GM23338 (cell line): Measurements from ENCODE around the gene TULP4.

ENCODE experiments used
- CREB1 ChIP-seq: fragments of 250-450 bp; sonication (Bioruptor Pico); IDR thresholded peaks from 2 replicates; pipeline ENCODE4 v1.5.0; 2020; ENCODE audit warnings: low read depth, mild to moderate bottlenecking, moderate library complexity
- CTCF ChIP-seq, 2 experiments: fragments of 200-600 bp in 1 of 2; sonication (generic) in 1 of 2; conservative IDR thresholded peaks; 2 replicates each; pipeline versions ENCODE4 v1.5.1 to v1.6.1; 2016 to 2017; ENCODE audit warnings: antibody characterized with exemption in 2 of 2, low read depth in 2 of 2, mild to moderate bottlenecking in 2 of 2, moderate library complexity in 1 of 2
- EZH2 ChIP-seq: fragments of 200-600 bp; sonication (generic); IDR thresholded peaks from one replicate; pipeline ENCODE4 v1.8.0; 2017; ENCODE audit warnings: antibody characterized with exemption, mild to moderate bottlenecking, low read depth; ENCODE audit not compliant: unreplicated experiment
- EZH2phosphoT487 ChIP-seq: fragments of 200-600 bp; sonication (generic); IDR thresholded peaks from one replicate; pipeline ENCODE4 v1.8.1; 2018; ENCODE audit warnings: antibody characterized with exemption; ENCODE audit not compliant: unreplicated experiment
- JUNB ChIP-seq: IDR thresholded peaks from one replicate; pipeline ENCODE4 v1.6.1; 2016; ENCODE audit warnings: antibody characterized with exemption; ENCODE audit not compliant: unreplicated experiment
- POLR2AphosphoS5 ChIP-seq: IDR thresholded peaks from 2 replicates; pipeline ENCODE4 v1.6.1; 2016; ENCODE audit warnings: antibody characterized with exemption, low read depth
- REST ChIP-seq: IDR thresholded peaks from one replicate; pipeline ENCODE4 v1.6.1; 2018; ENCODE audit warnings: antibody characterized with exemption; ENCODE audit not compliant: unreplicated experiment
- ZNF114 ChIP-seq: fragments of 250-450 bp; sonication (Bioruptor Pico); IDR thresholded peaks from 2 replicates; pipeline ENCODE4 v1.5.0; 2020; ENCODE audit warnings: mild to moderate bottlenecking, moderate library complexity
- ZNF331 ChIP-seq: fragments of 250-450 bp; sonication (Bioruptor Pico); IDR thresholded peaks from 2 replicates; pipeline ENCODE4 v1.5.0; 2020; ENCODE audit warnings: low read depth, mild to moderate bottlenecking, moderate library complexity
- ZNF462 ChIP-seq: fragments of 250-450 bp; sonication (Bioruptor Pico); IDR thresholded peaks from 2 replicates; pipeline ENCODE4 v1.5.0; 2020; ENCODE audit warnings: mild to moderate bottlenecking, moderate library complexity

- TF ChIP-seq CTCF (conservative IDR thresholded peaks at IDR 0.05; ENCODE audit: low read depth in 2 of 2) (no peak), ZNF331 (CRISPR knock-in tag) (no peak), EZH2 (no peak), EZH2phosphoT487 (no peak), ZNF114 (no peak), CREB1 (no peak), POLR2AphosphoS5 (no peak), REST (no peak), ZNF462 (no peak), JUNB (no peak)
Observed at GRCh38 chr6:158332237-158332636, 20.0 kb downstream of the TULP4 start.
